ENCODE results near the gene PARP9. TPM values are rescaled to one million over a fixed set of nuclear protein-coding genes. Genes with fewer than 3 reads are reported as not detected.

The PARP9 gene
- total RNA-seq, 1 experiment from 2014 or later, result 1.1 TPM

GRCh38 chr3:122558605-122559004 lies 5.5 kb downstream of the PARP9 start:
- H3K36me3 ChIP-seq (replicated peaks; ENCODE audit: control insufficient read depth, insufficient read depth, low read length), result no peaks in the 10 kb centered on the region
- no peaks in the 10 kb centered on the region for H3K27me3 ChIP-seq (ENCODE audit: control insufficient read depth, insufficient read depth, low read length)
- no peak for DNase-seq
- no peak overlapping the region for H3K4me3 ChIP-seq (ENCODE audit: insufficient read depth, low read depth, low read length)

- no peak overlapping the region for H3K4me3 ChIP-seq (ENCODE audit: insufficient read depth, low read depth, low read length)
- no peaks in the 10 kb centered on the region for H3K36me3 ChIP-seq (replicated peaks; ENCODE audit: control insufficient read depth, insufficient read depth, low read length)
- no peak for DNase-seq
- H3K27me3 ChIP-seq (ENCODE audit: control insufficient read depth, insufficient read depth, low read length), result no peaks in the 10 kb centered on the region
Observed at GRCh38 chr3:122557356-122557755, 6.7 kb downstream of the PARP9 start.

GRCh38 chr3:122555275-122556071 lies 8.6 kb downstream of the PARP9 start:
- DNase-seq, result no peak
- Histone ChIP-seq H3K4me3 (ENCODE audit: insufficient read depth, low read depth, low read length) (no peak overlapping the region), H3K27me3 (ENCODE audit: control insufficient read depth, insufficient read depth, low read length) (no peaks in the 10 kb centered on the region), H3K36me3 (replicated peaks; ENCODE audit: control insufficient read depth, insufficient read depth, low read length) (no peaks in the 10 kb centered on the region)

- DNase-seq, result no peak
Observed at GRCh38 chr3:122553171-122553570, 10.9 kb downstream of the PARP9 start.

GRCh38 chr3:122548619-122549018 lies 15.5 kb downstream of the PARP9 start:
- DNase-seq, result no peak
- Histone ChIP-seq H3K4me3 (ENCODE audit: insufficient read depth, low read depth, low read length) (no peak overlapping the region), H3K36me3 (replicated peaks; ENCODE audit: control insufficient read depth, insufficient read depth, low read length) (no peaks in the 10 kb centered on the region), H3K27me3 (ENCODE audit: control insufficient read depth, insufficient read depth, low read length) (no peaks in the 10 kb centered on the region)

More at GRCh38 chr3:122553171-122553570, 10.9 kb downstream of the PARP9 start:
- Histone ChIP-seq H3K4me3 (ENCODE audit: insufficient read depth, low read depth, low read length) (no peak overlapping the region), H3K36me3 (replicated peaks; ENCODE audit: control insufficient read depth, insufficient read depth, low read length) (no peaks in the 10 kb centered on the region), H3K27me3 (ENCODE audit: control insufficient read depth, insufficient read depth, low read length) (no peaks in the 10 kb centered on the region)

GRCh38 chr3:122548076-122548475 lies 16.0 kb downstream of the PARP9 start:
- no peak for DNase-seq
- Histone ChIP-seq H3K36me3 (replicated peaks; ENCODE audit: control insufficient read depth, insufficient read depth, low read length) (no peaks in the 10 kb centered on the region), H3K4me3 (ENCODE audit: insufficient read depth, low read depth, low read length) (no peak overlapping the region), H3K27me3 (ENCODE audit: control insufficient read depth, insufficient read depth, low read length) (no peaks in the 10 kb centered on the region)

GRCh38 chr3:122546151-122546550 lies 17.9 kb downstream of the PARP9 start:
- Histone ChIP-seq H3K27me3 (ENCODE audit: control insufficient read depth, insufficient read depth, low read length) (no peaks in the 10 kb centered on the region), H3K36me3 (replicated peaks; ENCODE audit: control insufficient read depth, insufficient read depth, low read length) (no peaks in the 10 kb centered on the region), H3K4me3 (ENCODE audit: insufficient read depth, low read depth, low read length) (no peak overlapping the region)
- DNase-seq, result no peak

GRCh38 chr3:122538956-122539490 lies 25.1 kb downstream of the PARP9 start:
- DNase-seq, result no peak
- H3K36me3 ChIP-seq (replicated peaks; ENCODE audit: control insufficient read depth, insufficient read depth, low read length), result no peaks in the 10 kb centered on the region
- H3K27me3 ChIP-seq (ENCODE audit: control insufficient read depth, insufficient read depth, low read length), result no peaks in the 10 kb centered on the region
- no peak overlapping the region for H3K4me3 ChIP-seq (ENCODE audit: insufficient read depth, low read depth, low read length)

- peak; percentile 54 for DNase-seq
- Histone ChIP-seq H3K27me3 (ENCODE audit: control insufficient read depth, insufficient read depth, low read length) (no peaks in the 10 kb centered on the region), H3K4me3 (ENCODE audit: insufficient read depth, low read depth, low read length) (no peak overlapping the region), H3K36me3 (replicated peaks; ENCODE audit: control insufficient read depth, insufficient read depth, low read length) (no peaks in the 10 kb centered on the region)
Observed at GRCh38 chr3:122536632-122537001, 27.5 kb downstream of the PARP9 start.

GRCh38 chr3:122535964-122536631 lies 28.0 kb downstream of the PARP9 start:
- peak; percentile 52 for DNase-seq
- H3K4me3 ChIP-seq (ENCODE audit: insufficient read depth, low read depth, low read length), result no peak overlapping the region

GRCh38 chr3:122533931-122534334 lies 30.2 kb downstream of the PARP9 start:
- no peaks in the 10 kb centered on the region for H3K36me3 ChIP-seq (replicated peaks; ENCODE audit: control insufficient read depth, insufficient read depth, low read length)
- H3K27me3 ChIP-seq (ENCODE audit: control insufficient read depth, insufficient read depth, low read length), result no peaks in the 10 kb centered on the region
- DNase-seq, result no peak
- H3K4me3 ChIP-seq (ENCODE audit: insufficient read depth, low read depth, low read length), result no peak overlapping the region

More at GRCh38 chr3:122535964-122536631, 28.0 kb downstream of the PARP9 start:
- no peaks in the 10 kb centered on the region for H3K36me3 ChIP-seq (replicated peaks; ENCODE audit: control insufficient read depth, insufficient read depth, low read length)
- no peaks in the 10 kb centered on the region for H3K27me3 ChIP-seq (ENCODE audit: control insufficient read depth, insufficient read depth, low read length)

GRCh38 chr3:122533480-122533879 lies 30.6 kb downstream of the PARP9 start:
- no peaks in the 10 kb centered on the region for H3K36me3 ChIP-seq (replicated peaks; ENCODE audit: control insufficient read depth, insufficient read depth, low read length)
- no peaks in the 10 kb centered on the region for H3K27me3 ChIP-seq (ENCODE audit: control insufficient read depth, insufficient read depth, low read length)
- no peak for DNase-seq
- H3K4me3 ChIP-seq (ENCODE audit: insufficient read depth, low read depth, low read length), result no peak overlapping the region

GRCh38 chr3:122530164-122530563 lies 33.9 kb downstream of the PARP9 start:
- no peaks in the 10 kb centered on the region for H3K36me3 ChIP-seq (replicated peaks; ENCODE audit: control insufficient read depth, insufficient read depth, low read length)
- no peaks in the 10 kb centered on the region for H3K27me3 ChIP-seq (ENCODE audit: control insufficient read depth, insufficient read depth, low read length)
- H3K4me3 ChIP-seq (ENCODE audit: insufficient read depth, low read depth, low read length), result no peak overlapping the region
- DNase-seq, result no peak

- Histone ChIP-seq H3K36me3 (replicated peaks; ENCODE audit: control insufficient read depth, insufficient read depth, low read length) (no peaks in the 10 kb centered on the region), H3K4me3 (ENCODE audit: insufficient read depth, low read depth, low read length) (no peak overlapping the region), H3K27me3 (ENCODE audit: control insufficient read depth, insufficient read depth, low read length) (no peaks in the 10 kb centered on the region)
- DNase-seq, result no peak
Observed at GRCh38 chr3:122523317-122523716, 40.8 kb downstream of the PARP9 start.

- H3K36me3 ChIP-seq (replicated peaks; ENCODE audit: control insufficient read depth, insufficient read depth, low read length), result no peaks in the 10 kb centered on the region
- DNase-seq, result no peak
Observed at GRCh38 chr3:122520861-122521260, 43.2 kb downstream of the PARP9 start.

More at GRCh38 chr3:122520861-122521260, 43.2 kb downstream of the PARP9 start:
- no peaks in the 10 kb centered on the region for H3K27me3 ChIP-seq (ENCODE audit: control insufficient read depth, insufficient read depth, low read length)
- no peak overlapping the region for H3K4me3 ChIP-seq (ENCODE audit: insufficient read depth, low read depth, low read length)
